ENCODE data around the gene SGSM2.

SGSM2 gene

DNA sequence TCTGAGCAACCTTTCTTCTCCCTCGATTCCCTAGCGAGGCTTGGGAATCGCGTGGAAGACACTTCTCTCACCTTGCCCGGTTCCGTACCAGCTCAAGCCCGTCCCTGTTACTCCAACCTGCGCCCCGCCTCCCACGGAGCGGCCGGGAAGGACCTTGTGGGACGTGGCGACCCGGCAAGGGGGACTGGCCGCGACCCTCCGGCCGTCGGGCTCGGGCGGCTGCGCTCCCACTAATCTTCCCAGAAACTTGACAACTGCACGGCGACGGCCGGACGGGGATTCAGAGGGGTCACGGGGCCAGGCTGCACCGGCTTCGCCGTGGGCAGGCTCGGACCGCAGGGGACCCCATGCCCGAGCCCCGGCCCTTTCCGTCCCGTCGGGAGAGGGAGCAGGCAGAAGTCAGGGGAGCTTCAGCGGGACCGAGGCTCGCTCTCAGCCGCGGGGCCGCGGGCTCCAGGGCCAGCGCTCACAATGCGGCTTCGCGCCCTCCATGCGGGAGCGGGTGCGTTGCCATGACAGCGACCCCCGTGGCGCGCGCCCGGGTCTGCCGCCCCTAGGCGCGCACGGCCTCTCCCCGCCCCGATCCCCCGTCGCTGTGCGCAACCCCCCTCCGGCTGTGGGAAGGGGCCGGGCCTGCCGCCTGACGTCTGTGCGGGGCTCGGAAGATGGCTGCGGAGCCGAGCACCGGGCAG is at the start of gene SGSM2:
Gene SGSM2 (plus strand): TSS at position 650 of the 692 bp plus-strand sequence. CDS start 188 bp downstream, outside the sequence.
- CTCF ChIA-PET = interaction anchor here (1.1 to 8.6 kb wide), 11 partner anchors 11 to 284 kb away, joined by 3 to 56 read pairs (median 5); partner anchors contain the start of gene HIC1

GRCh38 chr17:2289878-2290478 is 47.3 kb upstream of the SGSM2 start:
- TF ChIP-seq CTCF (IDR thresholded peaks at IDR 0.05; ENCODE audit: control extremely low read depth, extremely low read depth, low read depth, missing control alignments) = no peak
- CTCF ChIA-PET = interaction anchor here (1.1 to 2.8 kb wide), 3 partner anchors 45 to 235 kb away, joined by 3 to 12 read pairs (median 5); partner anchors contain the start of gene HIC1
- POLR2A ChIA-PET = no interaction called here
- DNase-seq (ENCODE audit: extremely low spot score) = no peak

More for the DNA sequence above, at the start of gene SGSM2:
- POLR2A ChIA-PET = interaction anchor here (0.9 to 1.3 kb wide), 2 partner anchors 77 to 281 kb away, joined by 3 to 4 read pairs; no protein-coding TSS in a partner anchor
- TF ChIP-seq CTCF (IDR thresholded peaks at IDR 0.05; ENCODE audit: control extremely low read depth, extremely low read depth, low read depth, missing control alignments) = no peak
- peak; percentile 89 for DNase-seq (ENCODE audit: extremely low spot score)

DNA sequence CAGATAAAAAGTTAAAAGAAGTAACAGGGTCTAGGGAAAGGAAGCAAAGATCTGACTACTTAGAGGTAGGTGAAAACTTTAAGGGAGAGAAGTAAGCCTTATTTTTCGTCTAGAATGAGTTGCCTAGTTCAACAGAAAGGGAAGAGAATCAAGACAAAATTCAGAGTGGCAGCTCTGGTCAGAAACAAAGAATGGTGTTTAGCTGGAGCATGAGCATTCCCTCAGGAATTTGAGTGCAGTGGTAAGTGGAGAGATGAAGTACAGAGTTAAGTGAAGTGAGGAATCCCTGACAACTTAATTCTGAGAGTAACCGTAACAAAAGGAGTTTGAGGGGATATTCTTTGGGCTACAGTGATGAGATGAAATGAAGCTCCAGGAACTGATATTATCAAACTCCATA is 45.2 kb upstream of the SGSM2 start:
- POLR2A ChIA-PET = interaction anchor here (0.7 kb wide), 2 partner anchors 19 to 32 kb away, joined by 4 to 5 read pairs; no protein-coding TSS in a partner anchor
- TF ChIP-seq CTCF (IDR thresholded peaks at IDR 0.05; ENCODE audit: control extremely low read depth, extremely low read depth, low read depth, missing control alignments) = no peak

DNA sequence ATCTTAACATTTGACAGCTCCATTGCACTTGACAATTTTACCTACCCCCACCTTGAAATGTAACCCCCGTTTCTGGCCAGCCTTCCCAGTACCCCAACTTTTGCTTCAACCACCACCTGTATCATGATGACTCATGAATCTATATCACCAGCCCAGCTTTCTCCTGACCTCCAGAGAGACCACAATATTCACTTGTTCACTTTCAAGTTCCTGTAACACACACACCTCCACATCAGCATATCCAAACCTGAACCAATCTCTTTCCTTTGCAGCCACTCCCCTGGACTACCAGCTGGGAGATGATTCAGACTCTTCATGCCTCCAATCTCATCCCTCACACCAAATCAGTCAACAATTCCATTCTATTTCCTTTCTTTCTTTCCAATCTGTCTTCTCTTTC is 41.7 kb upstream of the SGSM2 start:
- CTCF ChIA-PET = interaction anchor here (0.8 to 2.9 kb wide), 4 partner anchors 13 to 241 kb away, joined by 3 to 8 read pairs (median 3); no protein-coding TSS in a partner anchor
- POLR2A ChIA-PET = no interaction called here
- no peak for DNase-seq (ENCODE audit: extremely low spot score)
- no peak for TF ChIP-seq CTCF (IDR thresholded peaks at IDR 0.05; ENCODE audit: control extremely low read depth, extremely low read depth, low read depth, missing control alignments)

More for the DNA sequence above, 45.2 kb upstream of the SGSM2 start:
- DNase-seq (ENCODE audit: extremely low spot score) = no peak
- CTCF ChIA-PET = interaction anchor here (1.0 to 1.4 kb wide), 4 partner anchors 8 to 238 kb away, joined by 3 to 6 read pairs (median 4); no protein-coding TSS in a partner anchor

- no peak for TF ChIP-seq CTCF (IDR thresholded peaks at IDR 0.05; ENCODE audit: control extremely low read depth, extremely low read depth, low read depth, missing control alignments)
- DNase-seq (ENCODE audit: extremely low spot score) = no peak
- ChIA-PET POLR2A (no interaction called here), CTCF (interaction anchor here (1.2 to 1.4 kb wide), 3 partner anchors 13 to 238 kb away, joined by 3 to 4 read pairs (median 3); no protein-coding TSS in a partner anchor)
These were observed 40.3 kb upstream of the SGSM2 start for GRCh38 chr17:2297023-2297422.

- ChIA-PET POLR2A (no interaction called here), CTCF (no interaction called here)
- no peak for DNase-seq (ENCODE audit: extremely low spot score)
- no peak for TF ChIP-seq CTCF (IDR thresholded peaks at IDR 0.05; ENCODE audit: control extremely low read depth, extremely low read depth, low read depth, missing control alignments)
These were observed 38.2 kb upstream of the SGSM2 start for GRCh38 chr17:2299136-2299535.

Measured in GM10248 (cell line).